NB4 (cell line): ENCODE measurements around the gene QRICH2.

ENCODE experiments used
- CTCF ChIP-seq: IDR thresholded peaks from one replicate; pipeline ENCODE4 v1.5.1; 2012; ENCODE audit warnings: low read depth, low read length
- MAX ChIP-seq: IDR thresholded peaks from 2 replicates; pipeline ENCODE4 v1.6.1; 2011; ENCODE audit warnings: low read depth, low read length
- MYC ChIP-seq: IDR thresholded peaks from 2 replicates; pipeline ENCODE4 v1.6.1; 2011; ENCODE audit warnings: low read depth, low read length
- POLR2A ChIP-seq: IDR thresholded peaks from 2 replicates; pipeline ENCODE4 v1.6.1; 2011; ENCODE audit warnings: mild to moderate bottlenecking; ENCODE audit not compliant: insufficient read length; ENCODE audit errors: extremely low read depth

- TF ChIP-seq CTCF (no peak), POLR2A (no peak), MAX (no peak), MYC (no peak)
These were observed 43.5 kb upstream of the QRICH2 start for GRCh38 chr17:76351526-76352071.
